PC-3 (cell line): Measurements from ENCODE around the gene VPS13A. TPM values are rescaled to one million over a fixed set of nuclear protein-coding genes. Genes with fewer than 3 reads are reported as not detected.

Source experiments
- ATAC-seq: fragments of 200-7000 bp; cut with Tn5 transposase; 2 replicates; pipeline ENCODE4 v1.9.1; 2020; ENCODE audit warnings: mild to moderate bottlenecking, moderate library complexity
- BruUV-seq: library from RNA; stranded (reverse); fragments of 400-500 nt; replicated peaks from 2 replicates; lab custom pipeline; 2021; lab: Mats Ljungman, UMichigan
- CTCF ChIA-PET: fragments of 300-600 bp; sonication (Branson Sonifier 250); formaldehyde crosslinking; loops from one replicate; lab custom pipeline; 2022; ENCODE audit warnings: antibody characterized with exemption; lab: Charles Lee
- POLR2A ChIA-PET: fragments of 300-600 bp; sonication (Branson Sonifier 250); formaldehyde crosslinking; loops from one replicate; lab custom pipeline; 2022; ENCODE audit warnings: antibody characterized with exemption; ENCODE audit not compliant: unreplicated experiment; lab: Charles Lee
- DNase-seq: peaks from one replicate; pipeline ENCODE4 v3.0.0-alpha.2; 2015
- H2AFZ ChIP-seq: fragments of 300-600 bp; sonication (generic); 2 replicates; pipeline ENCODE4 v1.6.0; 2016; ENCODE audit warnings: antibody characterized with exemption, low read length
- H3F3A ChIP-seq: fragments of 300-600 bp; sonication (generic); one replicate; pipeline ENCODE4 v1.6.0; 2017; ENCODE audit warnings: antibody characterized with exemption, low read length, control low read depth, mild to moderate bottlenecking; ENCODE audit not compliant: unreplicated experiment
- H3K27ac ChIP-seq: fragments of 300-600 bp; sonication (generic); 2 replicates; pipeline ENCODE4 v1.5.1; 2016; ENCODE audit warnings: mild to moderate bottlenecking, low read length
- H3K27me3 ChIP-seq: fragments of 300-600 bp; sonication (generic); 2 replicates; pipeline ENCODE4 v1.6.1; 2016; ENCODE audit warnings: low read length, mixed read lengths
- H3K36me3 ChIP-seq: fragments of 300-600 bp; sonication (generic); 2 replicates; pipeline ENCODE4 v1.6.1; 2016; ENCODE audit warnings: low read depth, mixed run types, low read length, mixed read lengths
- H3K4me1 ChIP-seq: fragments of 300-600 bp; sonication (generic); 2 replicates; pipeline ENCODE4 v1.5.1; 2016; ENCODE audit warnings: low read length; ENCODE audit not compliant: insufficient read depth
- H3K4me2 ChIP-seq: fragments of 300-600 bp; sonication (generic); 2 replicates; pipeline ENCODE4 v1.6.0; 2016; ENCODE audit warnings: low read length
- H3K4me3 ChIP-seq: fragments of 300-600 bp; sonication (generic); 2 replicates; pipeline ENCODE4 v1.5.1; 2016; ENCODE audit warnings: mild to moderate bottlenecking, low read length, mixed read lengths
- H3K79me2 ChIP-seq: fragments of 300-600 bp; sonication (generic); 2 replicates; pipeline ENCODE4 v1.6.1; 2017; ENCODE audit warnings: low read length, mixed read lengths
- H3K9ac ChIP-seq: fragments of 300-600 bp; sonication (generic); 2 replicates; pipeline ENCODE4 v1.6.0; 2016; ENCODE audit warnings: mild to moderate bottlenecking, low read length
- H3K9me2 ChIP-seq: fragments of 300-600 bp; sonication (generic); replicated peaks from 2 replicates; pipeline ENCODE4 v1.6.1; 2016; ENCODE audit warnings: mixed run types, low read length, mixed read lengths
- H3K9me3 ChIP-seq: fragments of 300-600 bp; sonication (generic); 2 replicates; pipeline ENCODE4 v1.6.1; 2016; ENCODE audit warnings: low read length, mixed read lengths
- H4K20me1 ChIP-seq: fragments of 300-600 bp; sonication (generic); 2 replicates; pipeline ENCODE4 v1.6.1; 2016; ENCODE audit warnings: low read length, mixed read lengths
- EZH2 ChIP-seq: fragments of 300-600 bp; sonication (generic); IDR thresholded peaks from one replicate; pipeline ENCODE4 v1.6.1; 2017; ENCODE audit warnings: antibody characterized with exemption, mild to moderate bottlenecking, low read length; ENCODE audit not compliant: unreplicated experiment
- EZH2phosphoT487 ChIP-seq: fragments of 300-600 bp; sonication (generic); IDR thresholded peaks from 2 replicates; pipeline ENCODE4 v1.6.1; 2018; ENCODE audit warnings: mild to moderate bottlenecking, antibody characterized with exemption, low read length, borderline replicate concordance
- intact Hi-C: fragments of 100-400 bp; cut with micrococcal nuclease; formaldehyde crosslinking; loops from 2 replicates; pipeline ENCODE4 v1.9.0; 2023
- total RNA-seq: library from RNA; depleted of rRNA; stranded (reverse); fragments of >200 nt; gene quantifications from 2 replicates; pipeline ENCODE4 v1.2.3, GENCODE V29; 2014
- TF ChIP-seq, protein P1 (sequence below): fragments of 300-600 bp; sonication (generic); conservative IDR thresholded peaks from 2 replicates; pipeline ENCODE4 v1.5.1; 2017; ENCODE audit warnings: antibody characterized with exemption, low read depth, mild to moderate bottlenecking, low read length

The VPS13A gene
- total RNA-seq, 1 experiment from 2014 or later, result 17.5 TPM

DNA sequence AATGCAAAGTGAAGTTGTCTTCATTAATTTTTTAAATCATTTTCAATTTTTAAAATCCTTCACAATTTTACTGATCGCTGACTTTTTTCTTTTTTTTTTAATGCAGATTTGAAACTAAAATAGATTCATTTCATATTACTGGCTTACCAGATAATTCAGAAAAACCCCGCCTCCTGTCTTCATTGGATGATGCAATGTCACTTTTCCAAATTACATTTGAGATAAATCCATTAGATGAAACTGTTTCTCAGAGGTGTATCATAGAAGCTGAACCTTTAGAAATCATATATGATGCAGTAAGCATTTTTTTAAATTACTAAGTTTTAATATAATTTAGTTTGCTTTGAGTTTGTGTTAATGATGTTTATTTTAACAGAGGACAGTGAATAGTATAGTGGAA, 60.6 kb downstream of the VPS13A start:
- Histone ChIP-seq H2AFZ (no peak overlapping the region), H3K9me2 (no peaks in the 10 kb centered on the region), H3K36me3 (no peaks in the 10 kb centered on the region), H3F3A (no peaks in the 10 kb centered on the region), H3K27ac (no peak overlapping the region), H3K27me3 (no peaks in the 10 kb centered on the region), H3K4me2 (no peak overlapping the region), H3K4me3 (no peak overlapping the region), H3K9me3 (no peaks in the 10 kb centered on the region), H4K20me1 (no peaks in the 10 kb centered on the region), H3K79me2 (no peaks in the 10 kb centered on the region), H3K9ac (no peak overlapping the region), H3K4me1 (no peaks in the 10 kb centered on the region)
- no peak for ATAC-seq
- CTCF ChIA-PET, result no interaction called here
- TF ChIP-seq, protein P1, sequence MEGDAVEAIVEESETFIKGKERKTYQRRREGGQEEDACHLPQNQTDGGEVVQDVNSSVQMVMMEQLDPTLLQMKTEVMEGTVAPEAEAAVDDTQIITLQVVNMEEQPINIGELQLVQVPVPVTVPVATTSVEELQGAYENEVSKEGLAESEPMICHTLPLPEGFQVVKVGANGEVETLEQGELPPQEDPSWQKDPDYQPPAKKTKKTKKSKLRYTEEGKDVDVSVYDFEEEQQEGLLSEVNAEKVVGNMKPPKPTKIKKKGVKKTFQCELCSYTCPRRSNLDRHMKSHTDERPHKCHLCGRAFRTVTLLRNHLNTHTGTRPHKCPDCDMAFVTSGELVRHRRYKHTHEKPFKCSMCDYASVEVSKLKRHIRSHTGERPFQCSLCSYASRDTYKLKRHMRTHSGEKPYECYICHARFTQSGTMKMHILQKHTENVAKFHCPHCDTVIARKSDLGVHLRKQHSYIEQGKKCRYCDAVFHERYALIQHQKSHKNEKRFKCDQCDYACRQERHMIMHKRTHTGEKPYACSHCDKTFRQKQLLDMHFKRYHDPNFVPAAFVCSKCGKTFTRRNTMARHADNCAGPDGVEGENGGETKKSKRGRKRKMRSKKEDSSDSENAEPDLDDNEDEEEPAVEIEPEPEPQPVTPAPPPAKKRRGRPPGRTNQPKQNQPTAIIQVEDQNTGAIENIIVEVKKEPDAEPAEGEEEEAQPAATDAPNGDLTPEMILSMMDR, result no peak
- TF ChIP-seq EZH2phosphoT487 (no peak), EZH2 (no peak)
- intact Hi-C loops, result no loop called here
- no TSS peak for BruUV-seq
- POLR2A ChIA-PET, result no interaction called here
- DNase-seq, result no peak

- H3K9me3 ChIP-seq, result no peaks in the 10 kb centered on the region
- DNase-seq (no peak), ATAC-seq (no peak)
- POLR2A ChIA-PET, result no interaction called here
- H2AFZ ChIP-seq, result no peak overlapping the region
- TF ChIP-seq, protein P1, result no peak
- TF ChIP-seq EZH2phosphoT487 (no peak), EZH2 (no peak)
- H4K20me1 ChIP-seq, result no peaks in the 10 kb centered on the region
- H3K4me2 ChIP-seq, result no peak overlapping the region
- intact Hi-C loops, result no loop called here
- no peaks in the 10 kb centered on the region for H3K36me3 ChIP-seq
- H3K9me2 ChIP-seq, result no peaks in the 10 kb centered on the region
- H3F3A ChIP-seq, result no peaks in the 10 kb centered on the region
- CTCF ChIA-PET, result no interaction called here
- H3K27me3 ChIP-seq, result no peaks in the 10 kb centered on the region
- H3K4me1 ChIP-seq, result no peaks in the 10 kb centered on the region
- H3K27ac ChIP-seq, result no peak overlapping the region
- no TSS peak for BruUV-seq
- H3K4me3 ChIP-seq, result no peak overlapping the region
- H3K79me2 ChIP-seq, result no peaks in the 10 kb centered on the region
- H3K9ac ChIP-seq, result no peak overlapping the region
Observed at GRCh38 chr9:77251050-77251449, 73.7 kb downstream of the VPS13A start.

DNA sequence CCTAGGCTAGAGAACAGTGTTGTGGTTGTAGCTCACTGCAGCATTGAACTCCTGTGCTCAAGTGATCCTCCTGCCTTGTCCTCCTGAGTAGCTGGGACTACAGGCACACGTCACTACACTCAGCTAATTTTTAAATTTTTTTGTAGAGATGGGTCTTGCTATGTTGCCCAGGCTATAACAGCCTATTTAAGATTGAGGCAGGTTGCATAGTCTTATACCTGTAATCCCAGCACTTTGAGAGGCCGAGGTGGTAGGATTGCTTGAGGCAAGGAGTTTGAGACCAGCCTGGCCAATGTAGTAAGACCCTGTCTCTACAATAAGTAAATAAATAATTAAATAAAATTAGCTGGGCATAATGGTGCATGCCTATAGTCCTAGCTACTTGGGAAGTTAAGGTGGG, 79.9 kb downstream of the VPS13A start:
- H3K36me3 ChIP-seq, result no peaks in the 10 kb centered on the region
- BruUV-seq, result no TSS peak
- no peak overlapping the region for H3K4me2 ChIP-seq
- no peaks in the 10 kb centered on the region for H3K9me2 ChIP-seq
- ATAC-seq (no peak), DNase-seq (no peak)
- no peak overlapping the region for H3K4me3 ChIP-seq
- intact Hi-C loops, result no loop called here
- no peaks in the 10 kb centered on the region for H3K27me3 ChIP-seq
- CTCF ChIA-PET, result no interaction called here
- no peaks in the 10 kb centered on the region for H4K20me1 ChIP-seq
- no peak overlapping the region for H3K9ac ChIP-seq
- H3F3A ChIP-seq, result no peaks in the 10 kb centered on the region
- no peaks in the 10 kb centered on the region for H3K79me2 ChIP-seq
- H3K9me3 ChIP-seq, result no peaks in the 10 kb centered on the region
- POLR2A ChIA-PET, result no interaction called here
- H3K4me1 ChIP-seq, result no peaks in the 10 kb centered on the region
- H3K27ac ChIP-seq, result no peak overlapping the region
- TF ChIP-seq EZH2phosphoT487 (no peak), EZH2 (no peak)
- TF ChIP-seq, protein P1, result no peak
- H2AFZ ChIP-seq, result no peak overlapping the region
